ENCODE data around the gene MRGPRF. TPM values are rescaled to one million over a fixed set of nuclear protein-coding genes. Genes with fewer than 3 reads are reported as not detected.

Gene MRGPRF
- total RNA-seq, 4 donors from 2014 or later, result 17.9 to 119 (median 43.6) TPM

DNA sequence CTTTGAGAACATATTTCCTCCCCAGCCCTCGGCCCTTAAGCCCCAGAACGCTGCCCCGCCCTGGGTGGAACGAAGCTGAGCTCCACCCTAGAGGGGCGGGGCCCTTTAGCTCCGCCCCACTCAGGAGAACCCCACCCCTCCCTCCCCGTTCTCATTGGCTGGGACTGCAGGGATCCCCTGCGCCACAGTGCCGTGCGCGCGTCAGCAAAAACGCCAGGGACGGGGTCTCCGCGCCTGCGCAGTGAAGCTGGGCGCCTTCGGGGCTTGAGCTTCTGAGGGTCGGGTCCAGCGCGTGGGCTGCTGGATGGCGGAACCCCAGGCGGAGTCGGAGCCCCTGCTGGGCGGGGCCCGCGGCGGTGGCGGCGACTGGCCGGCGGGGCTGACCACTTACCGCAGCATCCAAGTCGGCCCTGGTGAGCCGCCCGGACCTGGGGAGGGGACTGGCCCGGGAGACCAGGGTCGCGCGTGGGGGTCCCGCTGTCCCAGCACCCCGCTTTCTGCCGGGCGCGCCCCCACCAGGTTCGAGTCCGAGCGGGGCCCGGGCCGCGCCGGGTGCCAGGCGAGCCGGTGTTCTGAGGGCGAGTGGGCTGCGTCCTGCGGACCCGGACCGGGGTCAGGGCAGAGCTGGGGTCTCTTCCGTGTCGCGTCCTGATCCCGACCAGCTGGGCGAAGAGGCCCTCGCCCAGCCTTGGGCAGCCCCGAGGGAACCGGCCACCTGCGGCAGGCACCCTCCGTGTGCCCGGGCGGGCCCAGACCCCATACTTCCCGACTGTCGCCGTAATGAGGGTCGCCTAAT, 35.8 kb upstream of the MRGPRF start, which contains the start of gene TPCN2:
TSS of gene TPCN2 (plus strand) at position 239 of the 796 bp plus-strand sequence. CDS start at position 305, 66 bp downstream.
- H3K4me1 ChIP-seq, result peaks cover 9 to 49% (median 26%) of the 10 kb centered on the region in 4 donors
- DNase-seq, result peak; percentile 93
- in situ Hi-C loops (cut with MboI; ENCODE audit: low pct_ligation_motif_present in 1 of 4, low pct_unique_long_range_greater_than_20kb in 1 of 4, low sequenced_read_pairs in 3 of 4) (no loop called here), intact Hi-C loops (cut with DNase I; ENCODE audit: low total_unique reads) (loop anchor here (2.0 kb wide), 1 partner anchor 36 kb away; the partner anchor contains the start of gene MRGPRF)
- no peaks in the 10 kb centered on the region for H3K9me3 ChIP-seq
- H3K36me3 ChIP-seq, result no peaks in the 10 kb centered on the region
- 1% methylated on average over 57 of the region's 76 CpGs; no CpG with 5 or more reads in 1 of the 2 donors for WGBS, 2 donors (ENCODE audit: low coverage in 1 of 2)
- peak within 1 kb of the TSS; percentile 71 to 94 (median 80) for H3K4me3 ChIP-seq
- peak within 1 kb of the TSS; percentile 89 to 94 (median 93) for H3K27ac ChIP-seq
- H3K27me3 ChIP-seq, result no peaks in the 10 kb centered on the region
- TF ChIP-seq, protein P1, sequence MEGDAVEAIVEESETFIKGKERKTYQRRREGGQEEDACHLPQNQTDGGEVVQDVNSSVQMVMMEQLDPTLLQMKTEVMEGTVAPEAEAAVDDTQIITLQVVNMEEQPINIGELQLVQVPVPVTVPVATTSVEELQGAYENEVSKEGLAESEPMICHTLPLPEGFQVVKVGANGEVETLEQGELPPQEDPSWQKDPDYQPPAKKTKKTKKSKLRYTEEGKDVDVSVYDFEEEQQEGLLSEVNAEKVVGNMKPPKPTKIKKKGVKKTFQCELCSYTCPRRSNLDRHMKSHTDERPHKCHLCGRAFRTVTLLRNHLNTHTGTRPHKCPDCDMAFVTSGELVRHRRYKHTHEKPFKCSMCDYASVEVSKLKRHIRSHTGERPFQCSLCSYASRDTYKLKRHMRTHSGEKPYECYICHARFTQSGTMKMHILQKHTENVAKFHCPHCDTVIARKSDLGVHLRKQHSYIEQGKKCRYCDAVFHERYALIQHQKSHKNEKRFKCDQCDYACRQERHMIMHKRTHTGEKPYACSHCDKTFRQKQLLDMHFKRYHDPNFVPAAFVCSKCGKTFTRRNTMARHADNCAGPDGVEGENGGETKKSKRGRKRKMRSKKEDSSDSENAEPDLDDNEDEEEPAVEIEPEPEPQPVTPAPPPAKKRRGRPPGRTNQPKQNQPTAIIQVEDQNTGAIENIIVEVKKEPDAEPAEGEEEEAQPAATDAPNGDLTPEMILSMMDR (IDR thresholded peaks at IDR 0.05), result no peak
- TF ChIP-seq POLR2AphosphoS5 (IDR thresholded peaks at IDR 0.05), result peak; percentile 88 to 93 (median 91)
- TF ChIP-seq EP300 (IDR thresholded peaks at IDR 0.05; ENCODE audit: low read depth), result no peak
- TF ChIP-seq POLR2A (IDR thresholded peaks at IDR 0.05), result peak; percentile 72

DNA sequence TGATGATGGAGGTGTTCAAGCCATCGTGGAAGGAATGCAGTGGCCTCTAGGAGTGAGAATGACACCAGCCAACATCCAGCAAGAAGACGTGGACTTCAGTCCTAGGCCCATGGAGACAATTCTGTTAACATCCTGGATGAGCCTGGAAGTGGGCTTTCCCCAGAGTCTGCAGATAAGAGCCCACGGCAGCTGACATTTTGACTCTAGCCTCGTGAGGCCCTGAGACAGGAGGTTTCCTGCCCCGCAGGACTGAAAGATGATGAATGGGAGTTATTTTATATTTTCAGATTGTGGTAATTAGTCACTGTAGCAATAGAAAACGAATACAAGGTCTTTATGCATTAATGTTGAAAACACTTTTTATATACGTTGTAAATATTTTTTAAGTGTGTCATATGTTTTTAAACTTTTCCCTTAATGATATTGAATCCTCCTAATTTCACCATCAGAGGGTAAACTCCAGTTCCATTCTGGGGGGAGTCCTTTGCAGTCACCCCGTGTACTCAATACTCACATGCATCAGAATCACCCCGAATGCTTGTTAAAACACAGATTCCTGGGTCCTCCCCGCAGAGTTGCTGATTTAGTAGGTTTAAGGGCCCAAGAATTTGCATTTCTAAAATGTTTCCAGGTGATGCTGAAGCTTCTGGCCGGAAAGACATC, 35.1 kb upstream of the MRGPRF start:
- no peaks in the 10 kb centered on the region for H3K9me3 ChIP-seq
- 17 to 29% methylated on average over 3 to 11 of the region's 11 CpGs for WGBS, 2 donors (ENCODE audit: low coverage in 1 of 2)
- H3K36me3 ChIP-seq, result no peaks in the 10 kb centered on the region
- intact Hi-C loops (cut with DNase I; ENCODE audit: low total_unique reads) (loop anchor here (2.0 kb wide), 1 partner anchor 35 kb away; the partner anchor contains the start of gene MRGPRF), in situ Hi-C loops (cut with MboI; ENCODE audit: low pct_ligation_motif_present in 1 of 4, low pct_unique_long_range_greater_than_20kb in 1 of 4, low sequenced_read_pairs in 3 of 4) (no loop called here)
- no peaks in the 10 kb centered on the region for H3K27me3 ChIP-seq
- no peak for DNase-seq
- peak overlapping the region; percentile 89 to 94 (median 93) for H3K27ac ChIP-seq
- H3K4me3 ChIP-seq, result peak overlapping the region in 2 of 4 donors; percentile 73 to 86
- peaks cover 9 to 49% (median 26%) of the 10 kb centered on the region in 4 donors for H3K4me1 ChIP-seq
- TF ChIP-seq, protein P1 (IDR thresholded peaks at IDR 0.05), result no peak
- TF ChIP-seq EP300 (IDR thresholded peaks at IDR 0.05; ENCODE audit: low read depth), result no peak
- no peak for TF ChIP-seq POLR2A (IDR thresholded peaks at IDR 0.05)
- no peak for TF ChIP-seq POLR2AphosphoS5 (IDR thresholded peaks at IDR 0.05)

DNA sequence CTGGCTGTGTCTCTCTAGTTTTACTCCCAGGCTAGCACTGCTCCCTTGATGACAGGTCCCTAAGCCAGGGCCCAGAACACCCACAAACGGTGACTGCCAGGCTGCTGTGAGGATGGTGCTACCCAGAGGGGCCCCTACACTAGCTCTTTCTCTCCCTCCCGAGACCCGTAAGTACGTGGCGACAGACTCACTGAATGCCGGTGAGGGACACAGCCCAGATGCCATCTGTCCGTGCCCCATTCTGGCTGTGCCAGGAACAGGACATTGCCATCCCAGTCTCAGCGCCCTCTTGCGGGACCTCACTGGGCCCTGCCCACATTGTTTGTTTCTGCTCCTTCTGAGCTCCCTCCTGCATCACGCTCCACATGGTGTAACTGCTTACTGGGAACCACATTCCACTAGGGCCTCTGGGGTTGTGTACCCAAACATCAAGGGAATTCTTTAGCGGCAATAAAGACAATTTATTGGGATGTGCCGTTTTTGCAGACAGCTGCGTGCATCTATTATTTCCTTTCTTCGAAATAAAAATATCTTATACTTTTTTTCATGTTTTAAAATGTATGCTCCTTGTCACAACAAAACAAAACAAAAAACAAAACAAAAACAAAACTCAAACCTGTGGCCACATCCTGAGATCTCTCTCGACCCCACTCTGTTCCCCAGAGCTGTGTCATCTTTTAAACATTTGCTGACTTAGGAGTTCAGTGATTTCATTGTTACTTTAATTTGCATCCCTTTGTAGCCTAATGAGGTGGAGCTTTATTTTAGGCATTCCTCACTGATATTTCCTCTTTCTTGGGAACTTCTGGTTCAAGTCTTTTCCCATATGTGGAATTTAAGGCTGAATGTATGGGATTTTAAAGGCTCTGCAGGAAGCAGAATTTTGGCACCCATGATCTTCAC, 31.3 kb upstream of the MRGPRF start:
- in situ Hi-C loops (cut with MboI; ENCODE audit: low pct_ligation_motif_present in 1 of 4, low pct_unique_long_range_greater_than_20kb in 1 of 4, low sequenced_read_pairs in 3 of 4) (no loop called here), intact Hi-C loops (cut with DNase I; ENCODE audit: low total_unique reads) (no loop called here)
- H3K9me3 ChIP-seq, result no peaks in the 10 kb centered on the region
- peak overlapping the region; percentile 29 to 78 (median 61) for H3K27ac ChIP-seq
- no peak overlapping the region for H3K4me3 ChIP-seq
- TF ChIP-seq POLR2A (IDR thresholded peaks at IDR 0.05) (no peak), EP300 (IDR thresholded peaks at IDR 0.05; ENCODE audit: low read depth) (no peak), POLR2AphosphoS5 (IDR thresholded peaks at IDR 0.05) (peak; percentile 30 to 54 (median 34))
- TF ChIP-seq, protein P1 (IDR thresholded peaks at IDR 0.05), result peak; percentile 47 to 59 (median 53)
- 11% methylated on average over 6 to 15 of the region's 15 CpGs for WGBS, 2 donors (ENCODE audit: low coverage in 1 of 2)
- peaks cover under 1 to 14% (median 3%) of the 10 kb centered on the region in 4 donors for H3K4me1 ChIP-seq
- DNase-seq, result peak; percentile 80
- no peaks in the 10 kb centered on the region for H3K27me3 ChIP-seq
- H3K36me3 ChIP-seq, result no peaks in the 10 kb centered on the region
